Measurements from ENCODE around the gene SLIT1.

The SLIT1 gene

GRCh38 chr10:97185326-97186058 lies at the start of gene SLIT1:
Gene SLIT1 (minus strand): TSS chr10:97185959. CDS start chr10:97185674, 285 bp downstream.
- DNase-seq (ENCODE audit: low read depth, low spot score): no peak
- Histone ChIP-seq H3K9ac (ENCODE audit: insufficient read length) (no peak within 1 kb of the TSS), H3K4me3 (peak within 1 kb of the TSS; percentile 59), H3K36me3 (ENCODE audit: insufficient read depth, low read length) (no peaks in the 10 kb centered on the region), H3K27ac (no peak within 1 kb of the TSS), H3K9me3 (ENCODE audit: low read depth, low read length) (no peaks in the 10 kb centered on the region)
- TF ChIP-seq EZH2 (IDR thresholded peaks at IDR 0.05): no peak
- no peak for TF ChIP-seq FOXP2 (optimal IDR thresholded peaks at IDR 0.05; ENCODE audit: control extremely low read depth, extremely low read length, insufficient read depth)
- TF ChIP-seq POLR2AphosphoS5 (IDR thresholded peaks at IDR 0.05; ENCODE audit: borderline replicate concordance, low read depth, low read length): no peak

DNA sequence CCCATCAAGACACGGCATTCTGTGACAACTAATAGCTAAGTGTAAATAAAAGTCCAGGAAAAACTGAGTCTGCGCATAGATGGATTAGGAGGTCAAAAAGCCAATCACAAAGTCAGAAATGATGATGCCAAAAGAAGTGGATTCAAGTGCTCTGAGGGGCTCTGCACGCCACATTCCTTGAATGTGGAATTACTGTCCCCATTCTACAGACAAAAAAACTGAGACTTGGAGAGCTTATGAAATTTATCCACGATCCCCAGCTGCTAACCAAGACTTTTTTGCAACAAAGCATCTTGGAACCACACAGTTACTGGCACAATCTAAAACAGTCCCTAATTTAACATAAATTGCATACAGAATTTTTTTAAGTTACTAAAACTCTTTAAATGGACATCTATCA lies 49.6 kb upstream of the SLIT1 start:
- no peak overlapping the region for H3K9ac ChIP-seq (ENCODE audit: insufficient read length)
- no peak overlapping the region for H3K4me3 ChIP-seq
- H3K9me3 ChIP-seq (ENCODE audit: low read depth, low read length): no peaks in the 10 kb centered on the region
- no peaks in the 10 kb centered on the region; the same call in 1 of the 2 replicates for H3K36me3 ChIP-seq (ENCODE audit: insufficient read depth, low read length)
- no peak for DNase-seq (ENCODE audit: low read depth, low spot score)
- H3K27ac ChIP-seq: no peak overlapping the region
- TF ChIP-seq FOXP2 (optimal IDR thresholded peaks at IDR 0.05; ENCODE audit: control extremely low read depth, extremely low read length, insufficient read depth) (no peak), POLR2AphosphoS5 (IDR thresholded peaks at IDR 0.05; ENCODE audit: borderline replicate concordance, low read depth, low read length) (no peak), EZH2 (IDR thresholded peaks at IDR 0.05) (no peak)

DNA sequence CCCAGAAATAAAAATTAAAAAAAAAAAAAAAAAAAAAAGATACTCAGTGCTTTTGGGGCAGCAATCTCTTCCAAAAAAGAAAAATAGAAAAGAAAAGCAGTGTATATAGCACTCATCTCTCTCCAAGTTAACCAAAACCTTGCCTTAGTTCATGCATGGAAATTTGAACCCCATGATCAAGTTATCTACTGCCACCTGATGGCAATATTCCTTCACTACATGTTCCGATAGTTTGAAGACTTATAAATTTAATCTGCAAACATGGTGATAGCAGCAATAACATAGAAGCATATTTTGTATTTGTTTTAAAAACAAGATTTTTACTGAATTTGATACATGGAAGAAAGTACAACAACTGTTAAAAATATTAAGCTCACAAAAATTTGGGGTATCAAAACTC lies 48.6 kb upstream of the SLIT1 start:
- Histone ChIP-seq H3K36me3 (ENCODE audit: insufficient read depth, low read length) (no peaks in the 10 kb centered on the region; the same call in 1 of the 2 replicates), H3K9ac (ENCODE audit: insufficient read length) (no peak overlapping the region), H3K9me3 (ENCODE audit: low read depth, low read length) (no peaks in the 10 kb centered on the region), H3K27ac (no peak overlapping the region), H3K4me3 (no peak overlapping the region)
- DNase-seq (ENCODE audit: low read depth, low spot score): no peak
- TF ChIP-seq FOXP2 (optimal IDR thresholded peaks at IDR 0.05; ENCODE audit: control extremely low read depth, extremely low read length, insufficient read depth) (no peak), POLR2AphosphoS5 (IDR thresholded peaks at IDR 0.05; ENCODE audit: borderline replicate concordance, low read depth, low read length) (no peak), EZH2 (IDR thresholded peaks at IDR 0.05) (no peak)

DNA sequence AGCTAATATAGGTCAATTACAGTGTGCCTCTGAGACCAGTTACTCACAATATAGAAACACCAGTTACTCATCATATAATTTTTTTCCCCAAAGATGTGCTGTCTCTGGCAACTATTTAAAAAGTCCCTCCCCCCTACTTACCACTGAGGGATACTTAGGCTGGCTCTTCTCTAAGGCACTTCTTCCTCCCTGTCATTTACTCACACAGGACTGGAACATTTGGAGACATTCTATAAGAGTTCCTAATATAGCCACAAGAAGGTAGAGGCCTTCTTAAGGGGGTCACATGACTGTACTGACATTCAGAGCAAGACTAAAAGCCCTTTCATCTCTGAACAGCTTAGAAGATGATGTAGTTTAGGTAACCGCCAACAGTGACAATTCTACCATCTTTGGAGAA lies 44.4 kb upstream of the SLIT1 start:
- Histone ChIP-seq H3K9me3 (ENCODE audit: low read depth, low read length) (no peaks in the 10 kb centered on the region), H3K27ac (no peak overlapping the region), H3K4me3 (no peak overlapping the region), H3K36me3 (ENCODE audit: insufficient read depth, low read length) (no peaks in the 10 kb centered on the region; the same call in 1 of the 2 replicates), H3K9ac (ENCODE audit: insufficient read length) (no peak overlapping the region)
- no peak for TF ChIP-seq EZH2 (IDR thresholded peaks at IDR 0.05)
- no peak for TF ChIP-seq FOXP2 (optimal IDR thresholded peaks at IDR 0.05; ENCODE audit: control extremely low read depth, extremely low read length, insufficient read depth)
- no peak for TF ChIP-seq POLR2AphosphoS5 (IDR thresholded peaks at IDR 0.05; ENCODE audit: borderline replicate concordance, low read depth, low read length)
- DNase-seq (ENCODE audit: low read depth, low spot score): no peak

GRCh38 chr10:97229322-97230015 lies 43.7 kb upstream of the SLIT1 start:
- Histone ChIP-seq H3K9me3 (ENCODE audit: low read depth, low read length) (no peaks in the 10 kb centered on the region), H3K27ac (no peak overlapping the region), H3K9ac (ENCODE audit: insufficient read length) (no peak overlapping the region), H3K36me3 (ENCODE audit: insufficient read depth, low read length) (no peaks in the 10 kb centered on the region; the same call in 1 of the 2 replicates), H3K4me3 (no peak overlapping the region)
- TF ChIP-seq POLR2AphosphoS5 (IDR thresholded peaks at IDR 0.05; ENCODE audit: borderline replicate concordance, low read depth, low read length) (no peak), EZH2 (IDR thresholded peaks at IDR 0.05) (no peak), FOXP2 (optimal IDR thresholded peaks at IDR 0.05; ENCODE audit: control extremely low read depth, extremely low read length, insufficient read depth) (no peak)
- no peak for DNase-seq (ENCODE audit: low read depth, low spot score)

- Histone ChIP-seq H3K36me3 (ENCODE audit: insufficient read depth, low read length) (no peaks in the 10 kb centered on the region; the same call in 1 of the 2 replicates), H3K9ac (ENCODE audit: insufficient read length) (no peak overlapping the region), H3K27ac (no peak overlapping the region), H3K9me3 (ENCODE audit: low read depth, low read length) (no peaks in the 10 kb centered on the region), H3K4me3 (no peak overlapping the region)
- TF ChIP-seq POLR2AphosphoS5 (IDR thresholded peaks at IDR 0.05; ENCODE audit: borderline replicate concordance, low read depth, low read length) (no peak), EZH2 (IDR thresholded peaks at IDR 0.05) (no peak), FOXP2 (optimal IDR thresholded peaks at IDR 0.05; ENCODE audit: control extremely low read depth, extremely low read length, insufficient read depth) (no peak)
- no peak for DNase-seq (ENCODE audit: low read depth, low spot score)
These were observed 43.0 kb upstream of the SLIT1 start for GRCh38 chr10:97228775-97229157.

DNA sequence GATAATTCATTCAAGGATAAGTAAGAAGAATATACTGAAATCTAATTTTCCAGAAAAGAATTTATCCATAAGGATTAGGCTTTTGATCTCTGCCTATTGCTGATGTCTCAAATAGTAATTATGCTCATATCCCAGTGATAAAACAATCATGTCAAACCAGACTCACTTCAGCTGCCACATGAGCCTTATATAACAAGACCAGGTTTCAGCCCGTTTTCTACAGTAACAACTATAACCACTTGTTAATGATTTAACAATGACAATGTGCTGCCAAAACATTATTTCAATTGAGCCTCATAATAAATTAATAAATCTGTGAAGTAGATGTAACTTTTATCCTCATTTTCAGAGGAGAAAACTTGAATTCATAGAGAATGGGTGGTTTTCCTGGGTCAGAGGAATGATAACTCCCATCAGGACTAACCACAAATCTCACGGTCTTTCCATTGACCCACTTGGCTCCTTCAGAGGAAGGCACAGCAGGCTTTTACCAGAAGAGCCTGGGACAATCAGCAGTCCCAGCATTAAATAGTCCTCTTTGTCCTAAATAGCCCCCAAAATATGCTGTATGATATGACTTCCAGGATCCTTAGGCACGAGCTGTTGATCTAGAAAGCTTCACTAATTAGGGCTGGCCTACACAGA lies 42.5 kb upstream of the SLIT1 start:
- no peak overlapping the region for H3K4me3 ChIP-seq
- DNase-seq (ENCODE audit: low read depth, low spot score): no peak
- H3K9ac ChIP-seq (ENCODE audit: insufficient read length): no peak overlapping the region
- no peaks in the 10 kb centered on the region for H3K9me3 ChIP-seq (ENCODE audit: low read depth, low read length)
- no peak overlapping the region for H3K27ac ChIP-seq
- H3K36me3 ChIP-seq (ENCODE audit: insufficient read depth, low read length): no peaks in the 10 kb centered on the region; the same call in 1 of the 2 replicates
- TF ChIP-seq FOXP2 (optimal IDR thresholded peaks at IDR 0.05; ENCODE audit: control extremely low read depth, extremely low read length, insufficient read depth) (no peak), EZH2 (IDR thresholded peaks at IDR 0.05) (no peak), POLR2AphosphoS5 (IDR thresholded peaks at IDR 0.05; ENCODE audit: borderline replicate concordance, low read depth, low read length) (no peak)

- Histone ChIP-seq H3K36me3 (ENCODE audit: insufficient read depth, low read length) (no peaks in the 10 kb centered on the region; the same call in 1 of the 2 replicates), H3K9ac (ENCODE audit: insufficient read length) (no peak overlapping the region), H3K27ac (no peak overlapping the region), H3K9me3 (ENCODE audit: low read depth, low read length) (no peaks in the 10 kb centered on the region), H3K4me3 (no peak overlapping the region)
- TF ChIP-seq FOXP2 (optimal IDR thresholded peaks at IDR 0.05; ENCODE audit: control extremely low read depth, extremely low read length, insufficient read depth) (no peak), POLR2AphosphoS5 (IDR thresholded peaks at IDR 0.05; ENCODE audit: borderline replicate concordance, low read depth, low read length) (no peak), EZH2 (IDR thresholded peaks at IDR 0.05) (no peak)
- no peak for DNase-seq (ENCODE audit: low read depth, low spot score)
These were observed 40.6 kb upstream of the SLIT1 start for GRCh38 chr10:97226398-97226797.

Measured in SK-N-MC (cell line).